Fibroblast of skin of right biceps (primary cell): Measurements from ENCODE around the gene FHL3.
"Not testable (repeated sequence)": the region's sequence is repeated elsewhere in the genome, so short reads cannot be mapped to it uniquely, and the experiment has no call there.

Experiments
- DNase-seq: peaks from one replicate; pipeline ENCODE4 v3.0.0-alpha.2; 2013

The FHL3 gene

GRCh38 chr1:37975083-37975482 is 30.2 kb downstream of the FHL3 start:
- DNase-seq, result peak; percentile 56

- DNase-seq, result no peak
Measured at GRCh38 chr1:37974567-37974966, 30.7 kb downstream of the FHL3 start.

- not testable (repeated sequence) for DNase-seq
Measured at GRCh38 chr1:37973684-37974083, 31.6 kb downstream of the FHL3 start.

GRCh38 chr1:37965301-37965700 is 40.0 kb downstream of the FHL3 start:
- no peak for DNase-seq

DNA sequence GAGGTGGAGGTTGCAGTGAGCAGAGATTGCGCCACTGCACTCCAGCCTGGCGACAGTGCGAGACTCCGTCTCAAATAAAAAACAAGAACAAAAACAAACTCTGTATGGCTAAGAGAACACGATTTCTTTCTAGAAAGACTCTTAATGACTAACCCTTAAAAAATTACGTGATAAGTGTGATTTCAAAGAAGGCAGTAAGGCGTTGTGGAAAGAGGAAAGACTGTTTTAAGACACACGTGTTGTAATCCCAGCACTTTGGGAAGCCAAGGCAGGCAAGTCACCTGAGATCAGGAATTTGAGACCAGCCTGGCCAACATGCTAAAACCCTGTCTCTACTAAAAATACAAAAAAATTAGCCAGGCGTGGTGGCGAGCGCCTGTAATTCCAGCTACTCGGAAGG is 41.2 kb downstream of the FHL3 start:
- DNase-seq, result not testable (repeated sequence)

- peak; percentile 96 for DNase-seq
Measured at GRCh38 chr1:37958690-37959089, 46.6 kb downstream of the FHL3 start.

DNA sequence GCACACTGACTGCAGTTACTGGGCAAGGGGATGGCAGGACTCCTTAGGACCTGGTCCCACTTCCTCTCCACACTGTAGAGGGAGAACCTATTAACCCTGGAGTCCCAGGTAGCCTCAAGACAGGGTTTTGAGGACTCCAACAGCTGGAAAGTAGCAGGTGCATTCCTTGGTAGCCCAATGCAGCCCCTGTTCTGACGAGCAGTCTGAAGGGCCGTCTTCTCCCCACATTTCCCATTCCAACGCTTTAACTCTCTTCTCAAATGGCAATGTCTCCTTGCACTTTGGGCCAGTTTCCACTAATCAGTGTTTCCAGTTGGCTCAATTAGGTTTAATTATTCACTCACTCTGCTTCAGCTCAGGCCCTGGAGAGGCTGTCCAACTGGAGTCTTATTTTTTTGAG is 49.6 kb downstream of the FHL3 start:
- DNase-seq, result no peak

DNA sequence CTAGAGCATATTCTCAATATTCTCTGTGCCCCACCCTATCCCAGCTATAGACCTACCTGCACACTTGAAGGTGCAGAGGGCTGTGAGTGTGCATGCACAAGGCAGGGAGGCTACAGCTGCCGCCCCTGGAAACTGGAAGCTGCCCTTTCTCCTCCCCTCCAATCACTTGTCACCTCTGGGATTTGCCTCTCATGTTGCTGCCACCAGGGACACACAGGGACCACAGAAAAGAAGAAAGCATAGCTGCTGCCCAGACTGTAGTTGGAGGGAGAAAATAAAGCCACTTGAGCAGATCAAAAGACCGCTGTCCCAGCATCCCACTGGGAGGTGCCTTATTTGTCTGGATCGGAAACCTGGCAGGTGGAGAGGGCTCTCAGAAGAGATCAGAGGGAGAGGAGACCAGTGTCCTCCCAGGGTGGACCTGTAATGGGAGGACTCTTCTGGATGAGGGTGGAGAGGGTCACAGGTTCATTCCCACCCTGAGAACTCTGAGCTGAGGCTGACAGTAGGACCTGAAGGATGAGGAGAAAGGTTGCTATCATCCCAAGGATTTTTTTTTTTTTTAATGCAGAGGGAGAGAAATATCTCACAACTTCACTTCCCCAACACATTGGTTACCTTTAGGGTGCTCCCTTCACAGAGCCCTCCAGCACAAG is 50.9 kb downstream of the FHL3 start:
- DNase-seq, result no peak

DNA sequence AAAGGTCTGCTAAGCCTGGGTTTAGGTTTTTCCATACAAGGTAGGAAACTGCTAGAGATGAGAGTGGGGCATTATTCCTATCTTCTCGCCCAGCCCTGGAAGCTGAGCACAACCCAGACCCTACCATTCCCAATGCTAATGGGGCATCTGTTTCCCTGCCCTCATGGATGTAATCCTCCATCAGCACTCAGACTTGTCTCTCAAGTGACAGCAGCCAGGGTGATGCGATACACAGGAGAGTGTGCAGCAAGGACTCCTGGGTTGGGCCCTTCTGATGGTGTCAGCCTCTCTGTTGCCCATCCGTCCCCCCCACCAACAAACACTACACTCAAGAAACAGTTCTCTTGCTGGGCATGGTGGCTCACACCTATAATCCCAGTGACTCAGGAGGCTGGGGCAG is 52.6 kb downstream of the FHL3 start:
- DNase-seq, result no peak

GRCh38 chr1:37951783-37952624 is 53.3 kb downstream of the FHL3 start:
- no peak for DNase-seq

- no peak for DNase-seq
Measured at GRCh38 chr1:37951041-37951782, 54.1 kb downstream of the FHL3 start.

DNA sequence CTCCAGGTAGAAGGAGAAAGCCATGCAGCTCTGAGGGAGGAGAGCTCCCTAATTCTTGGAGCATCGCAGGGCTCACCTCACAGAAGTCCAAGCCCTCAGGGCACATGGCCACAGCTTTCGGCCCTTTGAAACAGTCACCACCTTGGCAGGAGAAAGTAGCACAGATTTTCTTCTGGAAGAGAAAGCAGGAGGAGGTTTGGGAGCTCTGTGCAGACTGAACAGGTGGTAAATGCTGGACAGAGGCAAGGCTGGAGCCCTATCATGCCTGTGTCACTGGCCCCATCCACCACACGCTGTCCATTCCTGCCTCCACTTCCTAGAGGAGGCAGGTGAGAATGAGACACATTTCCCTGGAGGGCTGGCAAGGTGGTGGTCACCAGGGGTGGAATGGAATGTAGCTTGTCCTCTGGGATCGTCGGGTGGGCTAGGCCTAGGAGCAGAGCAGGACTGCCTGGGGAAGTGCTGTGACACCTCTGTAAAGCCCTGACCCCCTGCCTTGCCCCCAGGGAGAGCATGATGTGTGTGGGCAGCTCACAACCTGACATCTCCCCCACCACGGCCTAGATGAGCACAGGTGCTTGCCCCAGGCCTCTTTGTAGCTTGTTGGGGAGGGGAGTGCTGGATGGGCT is 55.7 kb downstream of the FHL3 start:
- no peak for DNase-seq

- no peak for DNase-seq
Measured at GRCh38 chr1:37948841-37949240, 56.5 kb downstream of the FHL3 start.

GRCh38 chr1:37948166-37948565 is 57.1 kb downstream of the FHL3 start:
- DNase-seq, result no peak

DNA sequence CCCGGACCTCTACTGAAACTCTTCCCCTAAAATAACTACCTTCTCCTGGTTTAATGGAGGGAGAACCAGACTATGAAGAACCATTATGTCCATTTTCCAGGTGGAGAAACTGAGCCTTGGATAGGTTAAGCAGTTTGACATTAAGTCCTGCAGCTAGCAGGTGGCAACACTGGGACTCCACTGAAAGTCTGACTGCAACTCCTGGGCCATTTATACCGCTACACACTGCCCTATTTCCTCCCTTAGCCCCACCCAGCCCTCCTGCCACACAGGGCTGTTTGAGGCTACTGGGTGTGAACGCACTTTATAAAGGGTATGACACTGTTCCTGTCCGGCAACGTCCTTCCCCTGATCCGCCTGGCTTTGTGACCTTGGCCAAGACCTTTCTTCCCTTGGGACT is 58.0 kb downstream of the FHL3 start:
- no peak for DNase-seq
